HG03159 (cell line): ENCODE measurements around the gene COL18A1.
"Not testable (repeated sequence)": the region's sequence is repeated elsewhere in the genome, so short reads cannot be mapped to it uniquely, and the experiment has no call there.

Experiments
- ATAC-seq: cut with Tn5 transposase; IDR thresholded peaks from one replicate; pipeline ENCODE4 v1.9.1; 2021; ENCODE audit warnings: mild to moderate bottlenecking, moderate library complexity; ENCODE audit not compliant: unreplicated experiment

COL18A1 gene

DNA sequence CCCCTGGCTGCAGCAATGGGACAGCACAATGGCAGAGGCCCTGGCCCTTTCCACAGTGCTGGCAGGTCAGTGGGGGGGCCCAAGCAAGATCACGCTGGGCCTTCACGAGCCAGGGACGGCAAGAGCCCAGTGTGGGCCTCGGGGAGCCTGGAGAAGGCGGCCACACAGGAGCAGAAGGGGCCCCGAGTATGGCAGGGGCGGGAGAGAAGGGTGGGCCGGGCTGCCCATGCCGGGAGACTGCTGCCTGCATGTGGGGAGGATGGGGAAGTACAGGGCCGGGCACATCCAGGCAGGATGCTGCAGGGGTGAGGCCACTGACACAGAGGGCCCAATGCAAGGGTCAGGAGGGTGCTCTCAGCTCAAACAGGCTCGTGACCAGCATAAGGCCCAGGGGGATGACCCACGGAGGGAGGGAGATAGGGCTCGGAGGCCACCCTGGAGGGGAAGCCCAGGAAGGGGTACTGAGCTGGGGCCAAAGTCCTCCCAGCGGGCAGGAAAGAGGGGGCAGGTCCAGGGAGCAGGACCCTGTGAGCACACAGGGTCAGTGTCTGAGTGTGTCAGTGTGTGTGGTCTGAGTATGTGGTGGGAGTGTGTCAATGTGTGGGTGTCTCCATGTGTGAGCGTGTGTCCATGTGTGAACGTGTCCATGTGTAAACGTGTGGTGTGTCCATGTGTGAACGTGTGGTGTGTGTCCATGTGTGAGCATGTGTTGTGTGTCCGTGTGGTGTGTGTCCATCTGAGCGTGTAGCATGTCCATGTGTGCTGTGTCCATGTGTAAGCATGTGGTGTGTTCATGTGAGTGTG, 124.2 kb downstream of the COL18A1 start:
- ATAC-seq = no peak

DNA sequence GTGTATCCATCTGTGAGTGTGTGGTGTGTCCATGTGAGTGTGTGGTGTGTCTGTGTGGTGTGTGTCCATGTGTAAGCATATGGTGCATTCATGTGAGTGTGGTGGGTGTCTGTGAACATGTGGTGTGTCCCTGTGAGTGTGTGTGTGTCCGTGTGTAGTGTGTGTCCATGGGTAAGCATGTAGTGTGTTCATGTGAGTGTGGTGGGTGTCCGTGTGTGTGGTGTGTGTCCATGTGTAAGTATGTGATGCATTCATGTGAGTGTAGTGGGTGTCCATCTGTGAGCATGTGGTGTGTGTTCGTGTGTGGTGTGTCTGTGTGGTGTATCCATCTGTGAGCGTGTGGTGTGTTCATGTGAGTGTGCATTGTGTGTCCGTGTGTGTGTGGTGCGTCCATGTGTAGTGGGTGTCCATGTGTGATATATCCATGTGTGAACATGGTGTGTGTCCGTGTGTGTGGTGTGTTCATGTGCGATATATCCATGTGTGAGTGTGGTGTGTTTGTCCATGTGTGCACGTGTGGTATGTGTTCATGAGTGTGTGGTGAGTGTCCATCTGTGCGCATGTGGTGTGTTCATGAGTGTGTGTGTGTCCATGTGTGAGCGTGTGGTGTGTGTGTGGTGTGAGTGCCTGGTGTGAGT, 124.9 kb downstream of the COL18A1 start:
- no peak for ATAC-seq

DNA sequence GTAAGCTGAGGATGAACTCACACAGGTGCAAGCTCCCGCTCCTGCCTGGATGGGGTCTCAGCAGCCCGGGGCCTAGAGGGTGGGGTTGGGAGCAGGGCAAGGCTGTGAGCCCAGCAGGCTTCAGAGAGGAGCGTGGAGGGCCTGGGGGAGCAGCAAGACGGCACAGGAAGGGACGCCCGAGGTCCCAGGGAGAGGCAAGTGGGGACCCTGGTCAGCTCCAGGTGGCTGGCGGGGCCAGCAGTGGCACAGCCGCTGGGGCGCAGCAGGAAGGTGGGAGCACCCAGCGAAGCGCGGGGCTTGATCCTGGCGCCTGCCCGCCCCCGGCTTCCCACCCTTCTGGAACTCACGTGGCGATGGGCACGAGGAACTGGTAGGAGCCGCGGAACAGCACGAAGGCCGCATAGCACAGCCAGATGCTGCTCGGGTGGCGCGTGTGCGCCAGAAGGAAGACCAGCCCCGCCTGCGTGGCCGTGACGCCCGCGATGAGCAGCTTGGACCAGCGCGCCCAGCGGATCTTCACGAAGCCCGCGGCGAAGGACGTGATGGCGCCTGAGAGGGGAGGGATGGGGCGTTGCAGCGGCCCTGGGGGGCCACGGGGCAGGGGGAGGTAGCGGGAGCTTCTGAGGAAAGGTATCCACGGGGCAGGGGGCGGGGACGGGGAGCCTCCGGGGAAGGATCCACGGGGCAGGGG, 125.6 kb downstream of the COL18A1 start:
- no peak for ATAC-seq

DNA sequence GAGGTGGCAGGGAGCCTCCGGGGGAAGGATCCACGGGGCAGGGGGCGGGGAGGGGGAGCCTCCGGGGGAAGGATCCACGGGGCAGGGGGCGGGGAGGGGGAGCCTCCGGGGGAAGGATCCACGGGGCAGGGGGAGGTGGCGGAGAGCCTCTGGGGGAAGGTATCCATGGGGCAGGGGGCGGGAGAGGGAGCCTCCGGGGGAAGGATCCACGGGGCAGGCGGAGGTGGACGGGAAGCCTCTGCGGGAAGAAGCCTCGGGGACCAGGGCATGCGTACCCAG, 126.1 kb downstream of the COL18A1 start:
- ATAC-seq = not testable (repeated sequence)

DNA sequence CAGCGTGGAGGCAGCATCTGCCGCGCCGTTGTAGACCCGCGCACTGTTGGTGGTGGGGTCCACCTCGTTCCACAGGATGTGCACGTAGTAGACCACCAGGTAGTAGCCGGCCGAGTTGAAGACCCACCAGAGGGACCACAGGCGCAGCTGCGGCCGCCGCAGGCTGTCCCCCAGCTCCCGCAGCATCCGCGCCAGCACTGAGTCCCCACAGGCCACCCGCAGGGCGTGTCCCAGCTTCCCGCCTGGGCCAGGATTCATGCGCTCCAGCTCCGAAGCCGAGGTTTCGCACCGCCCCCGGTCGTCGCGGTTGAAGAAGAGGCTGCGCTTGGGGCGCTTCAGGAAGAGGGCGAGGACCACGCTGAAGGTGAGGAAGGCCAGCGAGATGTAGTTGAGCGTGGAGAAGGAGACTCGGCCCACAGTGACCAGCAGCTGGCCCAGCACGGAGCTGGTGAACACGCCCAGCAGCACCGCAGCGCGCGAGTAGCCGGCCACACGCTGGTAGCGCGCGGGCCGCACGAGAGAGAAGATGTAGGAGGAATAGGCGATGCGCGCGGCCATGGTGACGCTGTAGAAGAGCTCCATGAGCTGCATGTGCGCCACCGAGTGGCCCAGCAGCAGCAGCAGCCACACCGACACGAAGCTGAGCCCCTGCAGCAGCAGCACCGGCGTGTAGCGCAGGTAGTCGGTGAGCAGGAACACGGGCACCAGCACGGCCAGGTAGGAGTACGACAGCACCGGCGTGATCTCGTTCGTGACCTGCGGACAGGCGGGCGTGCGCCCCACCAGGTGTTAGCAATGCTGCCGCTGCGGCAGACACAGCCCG, 126.6 kb downstream of the COL18A1 start:
- ATAC-seq = no peak

DNA sequence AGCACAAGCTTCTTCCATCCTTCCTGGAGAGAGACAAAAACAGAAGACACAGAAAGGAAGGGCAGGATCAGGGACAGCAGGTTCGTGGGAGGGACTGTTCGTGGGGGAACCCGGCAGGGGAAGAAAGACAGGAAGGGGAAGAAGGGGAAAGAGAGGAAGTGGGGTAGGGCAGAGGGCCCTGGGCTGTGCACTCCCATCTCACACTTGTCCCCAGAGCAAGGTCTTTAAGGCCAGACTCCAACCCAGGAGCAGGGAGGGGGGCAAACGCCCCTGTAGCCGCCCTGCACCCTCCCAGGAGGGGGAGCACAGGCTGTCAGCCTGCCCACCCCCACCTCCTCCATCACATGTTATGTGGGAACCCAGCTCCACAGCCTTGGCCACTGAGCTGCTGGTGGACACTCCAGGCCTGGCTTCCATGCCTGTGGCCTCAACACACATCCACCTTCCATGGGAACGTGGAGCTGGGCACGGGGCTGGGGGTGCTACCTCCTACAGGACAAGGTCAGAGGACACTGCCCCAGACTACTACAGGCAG, 127.9 kb downstream of the COL18A1 start:
- ATAC-seq = no peak

DNA sequence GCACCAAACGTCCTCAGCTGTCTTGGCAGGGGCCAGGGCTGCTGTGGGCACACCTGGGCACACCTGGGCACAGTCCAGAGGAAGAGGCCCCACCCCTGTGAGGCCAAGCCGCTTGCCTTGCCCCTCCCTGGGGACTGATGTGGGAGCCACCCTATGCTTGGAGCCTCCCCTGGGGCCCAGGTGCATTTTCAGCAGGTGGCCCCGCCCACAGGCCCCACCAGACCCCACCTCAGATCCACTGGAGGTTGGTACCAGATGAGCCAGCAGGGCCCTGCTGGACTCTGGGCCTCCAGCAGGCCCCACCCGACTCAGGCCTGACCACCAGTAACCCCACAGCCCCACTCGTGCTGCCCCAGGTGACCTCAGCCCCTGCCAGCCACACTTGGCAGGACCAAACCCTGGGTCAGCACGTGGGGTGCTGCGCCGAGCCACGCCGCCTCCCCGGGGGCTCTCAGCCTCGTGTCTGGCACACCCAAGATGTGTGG, 128.4 kb downstream of the COL18A1 start:
- ATAC-seq = no peak

DNA sequence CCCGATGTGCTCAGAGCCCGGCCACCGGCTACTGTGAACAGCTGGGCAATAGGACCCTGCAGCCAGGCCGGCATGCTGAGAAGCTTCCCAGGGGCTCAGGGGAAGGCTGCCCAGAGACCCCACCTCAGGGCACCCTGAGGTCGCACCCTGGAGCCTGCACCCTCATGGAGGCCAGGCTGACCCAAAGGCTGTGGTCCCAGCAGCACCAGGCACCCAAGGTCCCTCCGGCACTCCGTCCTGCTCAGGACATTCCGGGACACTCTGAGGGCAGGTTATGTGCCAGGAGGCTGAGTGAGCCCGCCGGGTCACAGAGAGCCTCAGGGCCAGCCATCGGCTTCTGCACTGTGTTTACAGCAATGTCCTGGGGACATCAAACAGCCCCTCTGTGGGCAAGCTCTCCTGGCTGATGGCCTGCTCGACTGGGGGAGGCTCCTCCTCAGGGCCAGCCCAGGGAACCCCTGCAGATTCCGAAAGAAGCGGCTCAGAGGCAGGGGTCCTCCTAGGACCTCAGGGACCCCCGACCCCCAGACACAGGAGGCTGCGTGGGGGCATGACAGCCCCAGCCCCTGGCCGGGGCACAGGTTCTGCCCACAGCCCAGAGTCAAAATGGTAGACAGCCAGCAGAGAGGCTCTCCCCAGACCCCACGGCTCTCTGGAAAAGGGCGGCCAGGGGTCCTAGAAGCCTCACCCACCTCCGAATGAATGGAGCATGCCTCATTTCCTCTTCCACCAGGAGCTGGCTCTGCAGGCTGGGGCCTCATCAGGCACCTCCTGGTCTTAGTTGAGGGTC, 129.1 kb downstream of the COL18A1 start:
- ATAC-seq = no peak

DNA sequence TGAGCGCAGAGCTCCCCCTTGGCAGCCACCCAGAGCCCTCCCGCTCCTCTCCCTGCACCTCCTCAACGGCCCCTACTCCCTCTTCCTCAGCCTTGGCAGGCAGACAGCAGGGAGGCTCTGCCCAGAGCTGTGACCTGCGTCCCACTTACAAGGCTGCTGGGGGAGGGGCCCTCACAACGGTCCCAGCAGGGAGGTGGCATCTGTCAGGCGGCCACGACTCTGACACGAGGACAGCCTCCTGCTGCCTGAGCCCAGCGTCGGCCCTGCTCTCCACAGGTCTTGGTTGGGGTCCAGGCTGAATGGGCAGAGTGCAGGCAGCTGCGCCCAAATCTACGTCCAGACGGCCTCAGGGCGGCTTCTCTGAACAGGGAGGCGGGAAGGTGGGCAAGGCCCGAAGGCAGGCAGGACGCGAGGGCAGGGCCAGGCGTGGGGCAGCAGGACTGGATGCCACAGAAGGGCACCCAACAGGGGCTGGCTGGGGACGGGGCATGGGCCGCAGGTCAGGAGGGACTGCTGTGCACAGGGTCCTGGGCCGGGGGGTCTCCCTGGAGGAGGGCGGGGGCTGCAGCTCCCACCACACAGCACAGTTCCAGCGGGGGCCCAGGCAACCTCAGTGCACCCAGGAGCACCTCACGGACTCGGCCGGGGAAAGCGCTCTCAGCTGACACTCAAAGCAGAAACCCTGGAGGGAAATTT, 129.8 kb downstream of the COL18A1 start:
- no peak for ATAC-seq

DNA sequence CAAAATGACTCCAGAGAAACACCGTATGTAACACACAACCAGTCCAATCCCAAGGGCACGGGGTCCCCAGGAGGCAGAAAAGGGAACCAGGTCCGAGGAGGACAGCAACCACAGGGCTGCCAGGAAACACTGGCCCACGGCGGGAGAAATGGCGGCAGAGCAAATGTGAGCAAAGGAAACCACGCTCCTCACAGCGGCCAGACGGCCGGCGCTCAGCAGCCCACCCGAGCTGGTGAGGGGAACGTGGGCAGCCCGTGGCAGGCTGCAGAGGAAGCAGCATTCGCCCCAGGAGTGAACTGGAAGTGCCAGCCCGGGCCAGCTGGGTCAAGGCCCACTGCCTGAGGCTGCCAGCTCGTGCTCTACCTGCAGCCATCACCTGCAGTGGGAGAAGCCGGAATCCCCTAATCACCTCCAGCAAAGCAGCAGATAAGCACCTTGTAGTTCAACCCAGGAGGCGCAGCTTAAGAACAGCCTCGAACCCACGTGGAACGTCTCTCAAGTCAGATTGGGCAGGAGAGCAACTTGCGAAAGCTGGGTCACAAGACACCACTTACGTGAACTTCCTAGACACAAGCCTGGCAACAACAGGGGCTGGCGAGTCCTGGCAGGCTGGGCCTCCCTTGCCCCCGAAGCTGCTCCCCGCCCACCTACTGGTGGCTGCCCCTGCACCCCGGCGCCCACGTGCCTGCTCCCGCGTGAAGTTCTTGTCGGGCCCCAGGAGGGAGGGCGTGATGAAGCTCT, 130.5 kb downstream of the COL18A1 start:
- no peak for ATAC-seq

DNA sequence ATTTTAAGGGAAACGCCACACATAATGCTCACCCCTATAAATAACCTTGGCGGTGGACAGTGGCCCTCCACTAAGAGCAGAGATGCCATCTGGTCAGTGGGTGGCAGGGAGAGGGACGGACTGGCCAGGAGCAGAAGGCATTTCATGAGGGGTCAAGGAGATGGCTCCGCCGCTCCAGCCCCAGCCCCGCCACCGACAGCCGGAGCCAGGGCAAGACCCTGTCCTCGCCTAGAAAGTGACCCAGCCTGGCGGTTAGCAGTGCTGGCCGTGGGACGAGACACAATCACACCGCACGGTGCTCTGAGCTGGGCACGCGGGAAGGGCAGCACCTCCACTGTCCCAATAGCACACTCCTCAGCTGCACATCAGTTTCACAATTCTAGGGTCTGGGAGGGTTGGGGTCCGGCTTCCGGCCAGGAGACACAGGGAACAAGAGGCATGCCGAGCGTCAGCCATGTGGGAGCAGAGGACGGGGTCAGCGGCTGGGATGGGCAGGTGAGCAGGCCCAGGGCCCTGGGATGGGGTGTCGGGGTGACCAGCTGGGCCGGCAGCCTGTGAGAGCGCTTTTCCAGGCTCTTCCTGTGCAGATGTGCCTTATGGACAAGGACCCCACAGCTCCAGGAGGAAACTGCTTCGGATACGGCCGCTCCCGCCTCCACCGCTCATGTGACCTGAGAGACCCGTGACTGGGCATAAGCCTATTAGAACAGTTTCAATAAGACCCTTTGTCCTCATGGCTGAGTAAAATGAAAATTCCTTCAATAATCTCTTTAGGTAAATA, 131.5 kb downstream of the COL18A1 start:
- ATAC-seq = no peak

DNA sequence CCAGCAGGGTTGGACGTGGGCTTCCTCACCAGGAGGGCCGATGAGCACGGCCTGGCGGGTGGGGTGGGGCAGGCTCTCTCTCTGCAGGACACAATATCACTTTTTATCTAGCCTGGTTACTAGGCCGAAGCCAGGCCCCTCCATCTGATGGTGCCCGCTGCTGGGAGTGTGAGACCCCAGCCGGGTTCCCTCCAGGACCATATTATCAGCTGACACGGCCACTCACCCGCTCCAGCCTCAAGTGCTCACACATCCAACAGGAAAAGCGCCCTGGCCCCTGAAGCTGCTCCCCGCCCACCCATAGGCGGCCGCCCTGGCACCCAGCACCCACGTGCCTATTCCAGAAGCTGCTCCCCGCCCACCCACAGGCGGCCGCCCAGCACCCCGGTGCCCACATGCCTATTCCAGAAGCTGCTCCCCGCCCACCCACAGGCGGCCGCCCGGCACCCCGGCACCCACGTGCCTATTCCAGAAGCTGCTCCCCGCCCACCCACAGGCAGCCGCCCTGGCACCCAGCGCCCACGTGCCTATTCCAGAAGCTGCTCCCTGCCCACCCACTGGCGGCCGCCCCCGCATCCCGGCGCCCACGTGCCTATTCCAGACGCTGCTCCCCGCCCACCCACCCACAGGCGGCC, 132.3 kb downstream of the COL18A1 start:
- ATAC-seq = no peak

DNA sequence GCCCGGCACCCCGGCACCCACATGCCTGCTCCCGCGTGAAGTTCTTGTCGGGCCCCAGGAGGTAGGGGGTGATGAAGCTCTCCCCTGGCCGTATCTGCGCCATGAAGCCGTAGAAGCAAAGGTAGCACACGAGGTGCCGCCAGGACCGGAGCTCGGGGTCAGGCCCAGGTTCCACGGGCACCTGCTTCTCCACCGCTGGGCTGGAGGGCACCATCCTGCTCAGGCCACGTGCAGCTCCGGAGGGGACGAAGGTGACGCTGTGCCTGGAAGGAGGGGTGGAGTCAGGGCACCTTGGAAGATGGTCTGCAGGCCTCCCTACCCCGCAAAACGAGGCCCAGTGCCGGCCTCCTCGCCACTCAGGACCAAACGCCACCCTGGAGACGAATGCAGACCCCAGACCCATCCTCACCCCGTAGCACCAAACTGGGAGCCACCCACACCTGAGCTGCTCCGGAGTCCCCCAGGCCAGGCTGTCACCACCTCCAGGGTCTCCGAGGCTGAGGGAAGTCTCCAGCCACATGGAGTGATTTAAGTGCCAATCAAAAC, 132.9 kb downstream of the COL18A1 start:
- no peak for ATAC-seq

DNA sequence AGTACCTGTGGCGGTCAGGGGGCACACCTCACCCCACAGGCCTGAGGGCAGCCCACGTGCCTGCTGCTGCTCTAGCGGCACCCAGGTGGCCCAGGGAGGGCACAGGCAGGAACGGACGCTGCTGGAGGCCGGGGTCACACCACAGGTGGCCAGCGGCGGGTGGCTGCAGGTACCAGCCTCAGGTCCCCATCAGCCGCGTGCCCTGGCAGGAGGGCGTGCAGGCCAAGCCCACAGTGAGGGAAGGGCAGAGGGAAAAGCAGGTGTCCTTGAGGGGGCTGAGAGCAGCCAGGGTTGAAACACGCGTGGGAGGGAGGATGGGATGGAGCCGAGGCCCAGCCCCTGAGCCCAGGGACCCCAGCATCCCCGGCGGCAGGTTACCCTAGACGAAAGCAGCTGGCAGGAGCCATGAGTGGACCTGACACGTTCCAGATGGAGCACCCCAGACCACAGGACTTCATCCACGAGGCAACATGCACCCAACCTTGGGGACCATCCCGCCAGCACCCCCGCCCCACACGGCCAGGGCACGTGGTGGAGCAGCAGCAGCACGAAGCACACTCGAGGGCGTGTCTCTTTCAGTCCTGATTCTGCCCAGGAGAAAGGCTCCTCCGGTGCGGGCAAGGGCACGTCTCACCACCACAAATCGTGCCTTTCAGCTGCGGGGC, 133.5 kb downstream of the COL18A1 start:
- no peak for ATAC-seq

DNA sequence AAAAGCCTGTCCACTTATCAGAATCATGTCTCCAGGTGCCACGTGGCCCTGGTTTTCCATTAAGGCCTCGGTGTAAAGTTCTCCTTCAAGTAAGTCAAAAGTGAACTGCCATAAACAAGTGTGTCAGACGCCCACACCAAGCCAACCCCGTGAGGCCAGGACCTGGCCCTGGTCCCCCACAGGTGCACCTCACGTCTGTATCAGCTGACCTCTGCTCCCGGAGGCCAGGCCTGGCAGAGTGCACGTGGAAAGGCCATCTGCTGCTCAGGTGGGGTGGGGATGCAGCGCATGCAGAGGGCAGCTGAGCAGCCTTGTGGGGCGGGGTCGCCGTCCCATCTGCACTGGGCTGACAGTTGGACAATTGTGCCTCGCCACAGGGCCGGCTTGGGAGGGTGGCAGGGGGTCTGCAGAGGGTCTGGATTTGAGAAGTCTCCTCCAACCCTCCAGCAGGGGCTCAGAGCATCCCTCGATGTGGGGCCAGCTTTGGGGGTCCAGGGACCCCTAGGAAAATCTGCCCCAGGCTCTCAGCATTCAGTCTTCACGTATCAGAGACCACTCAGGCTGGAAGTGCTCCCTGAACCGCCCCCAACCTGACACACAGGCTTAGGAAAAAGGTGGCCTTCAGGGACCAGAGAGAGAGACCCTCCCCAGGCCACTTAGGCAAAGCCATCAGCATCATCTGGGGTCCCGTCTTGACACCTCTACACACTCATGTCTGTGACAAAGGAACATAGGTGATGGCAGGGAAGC, 134.3 kb downstream of the COL18A1 start:
- no peak for ATAC-seq
